HG03558 (cell line): ENCODE measurements around the gene MCL1.
"Not testable (repeated sequence)": the region's sequence is repeated elsewhere in the genome, so short reads cannot be mapped to it uniquely, and the experiment has no call there.

ENCODE experiments used
- ATAC-seq: cut with Tn5 transposase; IDR thresholded peaks from one replicate; pipeline ENCODE4 v1.9.1; 2021; ENCODE audit warnings: moderate number of reproducible peaks; ENCODE audit not compliant: unreplicated experiment; ENCODE audit errors: extremely low read depth

Gene MCL1

DNA sequence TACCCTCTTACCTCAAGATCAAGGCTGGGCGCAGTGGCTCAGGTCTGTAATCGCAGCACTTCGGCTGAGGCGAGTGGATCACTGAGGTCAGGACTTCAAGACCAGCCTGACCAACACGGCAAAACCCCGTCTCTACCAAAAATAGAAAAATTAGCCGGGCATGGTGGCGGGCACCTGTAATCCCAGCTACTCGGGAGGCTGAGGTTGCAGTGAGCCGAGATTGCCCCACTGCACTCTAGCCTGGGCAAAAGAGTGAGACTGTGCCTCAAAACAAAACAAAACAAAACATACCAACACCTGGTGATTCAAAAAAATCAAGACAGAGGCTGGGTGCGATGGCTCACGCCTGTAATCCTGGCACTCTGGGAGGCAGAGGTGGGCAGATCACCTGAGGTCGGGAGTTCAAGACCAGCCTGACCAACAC lies 5.8 kb downstream of the MCL1 start:
- ATAC-seq = not testable (repeated sequence)

- ATAC-seq = no peak
Observed at GRCh38 chr1:150572918-150573647, 6.3 kb downstream of the MCL1 start.

DNA sequence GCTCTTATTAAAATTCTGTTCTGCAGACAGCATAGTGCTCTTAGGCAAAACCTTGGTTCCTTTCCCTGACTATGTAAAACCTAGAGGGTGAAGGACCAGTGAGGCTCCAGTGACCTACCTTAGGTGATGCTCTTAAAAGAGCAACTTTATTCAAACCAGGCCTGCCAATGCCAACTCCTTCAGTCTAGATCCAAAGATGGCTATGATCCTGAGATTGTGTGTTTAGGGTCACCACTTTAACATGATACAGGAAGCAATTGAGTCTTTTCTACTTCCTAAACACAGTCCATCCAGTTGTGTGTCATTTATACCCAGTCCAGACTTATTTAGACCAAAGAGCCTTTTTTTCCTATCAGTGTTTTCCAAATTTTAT lies 10.8 kb downstream of the MCL1 start:
- no peak for ATAC-seq

GRCh38 chr1:150567717-150568593 lies 11.5 kb downstream of the MCL1 start:
- no peak for ATAC-seq

DNA sequence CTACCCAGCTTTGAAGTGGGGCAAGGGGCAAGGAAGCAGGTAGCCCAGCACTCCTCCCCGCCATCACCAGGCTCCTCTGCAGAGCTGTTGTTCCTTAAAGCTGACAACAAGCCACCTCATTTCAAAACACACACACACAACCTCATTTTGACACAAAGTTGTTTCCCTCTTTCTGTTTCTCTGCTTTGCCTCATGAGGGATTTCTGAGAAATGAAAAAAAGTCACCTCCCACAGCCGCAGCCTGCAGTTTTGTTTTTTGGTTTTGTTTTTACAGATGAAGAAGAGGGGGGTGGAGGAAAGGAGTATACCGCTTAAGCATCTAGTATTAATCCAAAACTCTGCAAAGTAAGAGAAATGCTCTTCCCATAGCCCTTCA lies 12.1 kb downstream of the MCL1 start:
- no peak for ATAC-seq

DNA sequence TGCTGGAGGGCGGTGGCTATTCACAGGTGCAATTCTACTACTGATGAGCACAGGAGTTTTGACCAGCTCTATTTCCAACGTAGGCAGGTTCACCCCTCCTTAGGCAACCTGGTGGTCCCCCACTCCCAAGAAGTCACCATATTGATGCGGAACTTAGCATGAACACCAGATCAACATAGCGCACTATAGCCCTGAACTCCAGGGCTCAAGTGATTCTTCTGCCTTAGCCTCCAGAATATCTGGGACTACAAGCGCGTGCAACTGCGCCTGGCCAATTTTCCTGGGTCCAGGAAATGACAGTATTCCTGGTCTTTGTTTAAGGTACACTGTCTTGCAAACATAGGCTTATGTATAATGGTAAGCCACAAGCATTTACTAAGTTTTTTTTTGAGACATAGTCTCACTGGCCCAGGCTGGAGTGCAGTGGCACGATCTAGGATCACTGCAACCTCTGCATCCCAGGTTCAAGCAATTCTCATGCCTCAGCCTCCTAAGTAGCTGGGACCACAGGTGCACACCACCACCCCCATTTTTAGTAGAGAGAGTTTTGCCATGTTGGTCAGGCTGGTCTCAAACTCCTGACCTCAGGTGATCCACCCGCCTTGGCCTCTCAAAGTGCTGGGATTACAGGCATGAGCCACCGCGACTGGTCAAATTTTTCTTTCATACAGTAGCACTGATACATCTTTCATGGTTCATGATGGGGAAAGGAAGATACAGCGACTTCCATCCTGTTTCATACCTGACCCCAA lies 12.6 kb downstream of the MCL1 start:
- ATAC-seq = no peak

DNA sequence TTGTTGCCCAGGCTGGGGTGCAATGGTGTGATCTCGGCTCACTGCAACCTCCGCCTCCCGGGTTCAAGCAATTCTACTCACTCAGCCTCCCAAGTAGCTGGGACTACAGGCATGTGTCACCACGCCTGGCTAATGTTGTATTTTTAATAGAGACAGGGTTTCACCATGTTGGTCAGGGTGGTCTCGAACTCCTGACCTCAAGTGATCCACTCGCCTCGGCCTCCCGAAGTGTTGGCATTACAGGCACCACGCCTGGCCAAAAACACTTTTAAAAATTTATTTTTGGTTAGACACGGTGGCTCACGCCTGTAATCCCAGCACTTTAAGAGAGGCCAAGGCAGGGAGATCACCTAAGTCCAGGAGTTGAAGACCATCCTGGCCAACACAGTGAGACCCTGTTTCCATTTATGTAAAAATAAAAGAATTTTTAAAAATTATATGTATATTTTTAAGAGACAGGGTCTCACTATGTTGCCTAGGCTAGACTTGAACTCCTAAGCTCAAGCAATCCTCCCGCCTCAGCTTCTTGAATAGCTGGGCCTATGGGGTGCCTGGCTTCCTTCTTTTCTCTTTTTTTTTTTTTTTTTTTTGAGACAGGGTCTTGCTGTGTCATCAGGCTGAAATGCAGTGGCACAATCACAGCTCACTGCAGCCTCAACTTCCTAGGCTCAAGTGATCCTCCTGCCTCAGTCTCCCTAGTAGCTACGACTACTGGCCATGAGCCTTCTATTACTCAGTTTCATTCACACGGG lies 14.0 kb downstream of the MCL1 start:
- ATAC-seq = not testable (repeated sequence)

GRCh38 chr1:150564051-150564991 lies 15.1 kb downstream of the MCL1 start:
- no peak for ATAC-seq

DNA sequence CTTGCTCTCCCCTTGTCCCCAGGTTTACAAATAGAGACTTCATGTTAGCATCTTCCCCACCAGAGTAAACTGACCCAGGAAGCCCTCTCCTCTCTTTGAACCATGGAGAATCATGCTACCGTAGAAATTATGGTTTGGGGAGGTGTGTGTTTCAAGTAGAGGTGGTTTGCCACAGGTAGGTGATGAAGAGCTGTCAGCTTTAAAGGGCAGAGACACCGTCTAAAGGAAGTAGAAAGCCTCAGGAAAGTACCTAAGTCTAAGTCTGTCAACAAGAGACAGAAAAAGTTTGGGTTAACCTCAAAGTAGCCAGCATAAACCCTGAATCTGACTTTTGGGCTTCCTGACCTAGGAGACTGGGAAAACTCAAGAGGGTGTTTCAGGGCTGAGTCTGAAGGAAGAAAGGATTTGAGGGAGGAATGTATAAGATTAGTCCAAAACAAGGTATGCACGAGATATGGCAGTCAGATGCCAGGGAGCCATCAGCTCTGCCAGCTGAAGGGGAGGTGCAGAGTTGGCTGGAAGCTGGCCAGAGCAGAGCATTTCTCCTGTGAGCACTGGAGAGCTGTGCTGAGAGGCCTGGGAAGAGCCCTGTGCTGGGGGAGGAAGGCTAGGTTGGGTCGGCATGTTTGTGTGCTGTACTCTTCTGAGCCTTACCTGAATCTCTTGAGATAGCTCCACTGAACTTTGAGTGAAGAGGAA lies 15.9 kb downstream of the MCL1 start:
- ATAC-seq = no peak

DNA sequence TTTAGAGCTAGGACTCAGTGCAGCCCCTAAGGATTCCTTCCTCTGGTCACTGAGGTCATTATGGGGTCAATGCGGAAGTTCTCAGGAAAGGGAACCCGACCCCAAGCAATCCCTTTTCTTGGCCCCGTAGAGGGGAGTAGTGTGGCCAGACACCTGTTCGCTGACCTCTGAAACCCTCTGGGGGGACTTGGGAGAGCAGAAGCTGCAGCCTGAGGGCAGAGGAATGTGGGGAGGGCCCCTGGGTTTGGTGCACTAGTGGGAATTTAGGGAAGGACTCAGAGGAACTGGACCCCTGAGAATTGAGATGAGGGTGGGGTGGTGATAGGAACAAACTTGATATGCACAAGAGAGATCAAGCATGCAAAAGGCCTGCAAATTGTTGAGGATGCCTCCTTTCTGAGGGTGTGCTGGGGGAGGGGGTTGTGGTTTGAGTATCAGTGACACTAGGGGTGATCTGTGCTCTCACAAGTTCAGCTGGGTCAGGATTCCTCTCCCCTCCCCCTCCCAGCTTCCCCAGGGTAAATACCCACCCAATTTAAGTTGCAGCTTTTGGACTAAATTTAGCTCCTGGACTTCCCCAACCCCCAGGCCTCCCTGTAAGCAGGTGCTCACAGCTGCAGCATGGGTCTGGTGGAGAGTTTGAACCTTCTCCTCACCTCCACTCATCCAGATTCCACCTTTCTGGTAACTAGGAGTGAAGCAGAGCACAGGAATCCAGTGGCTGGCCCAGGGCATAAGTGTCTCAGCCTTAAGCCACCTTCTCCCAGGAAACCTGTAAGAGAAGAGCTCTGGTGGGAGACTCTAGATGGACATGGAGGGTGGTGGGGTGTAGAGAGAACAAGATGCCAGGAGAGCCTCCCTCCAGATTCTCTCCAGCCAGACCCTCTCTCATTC lies 16.7 kb downstream of the MCL1 start:
- ATAC-seq = no peak

DNA sequence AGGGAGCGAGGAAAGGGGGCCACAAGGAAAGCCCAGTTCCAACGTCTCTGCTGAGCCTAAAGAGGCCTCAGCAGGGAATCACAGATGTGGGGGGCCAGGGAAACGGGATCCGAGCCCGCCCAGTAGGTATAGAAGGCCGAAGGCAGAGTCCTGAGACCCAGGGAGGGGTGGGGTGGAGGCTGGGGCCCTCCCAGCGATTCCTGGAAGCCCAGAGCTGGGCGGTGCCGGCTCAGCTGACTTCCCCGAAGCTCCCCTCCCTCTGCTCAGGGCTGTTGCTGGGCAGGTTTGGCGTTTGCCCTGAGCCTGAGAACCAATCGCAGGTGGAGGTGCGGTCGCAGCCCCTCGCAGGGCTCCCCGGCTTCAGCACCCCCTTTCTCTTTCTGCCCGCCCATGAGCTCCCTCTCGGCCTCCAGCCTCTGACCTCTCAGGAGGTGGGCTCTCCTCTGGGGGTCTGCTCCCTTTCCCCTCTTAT lies 17.4 kb downstream of the MCL1 start:
- ATAC-seq = no peak

DNA sequence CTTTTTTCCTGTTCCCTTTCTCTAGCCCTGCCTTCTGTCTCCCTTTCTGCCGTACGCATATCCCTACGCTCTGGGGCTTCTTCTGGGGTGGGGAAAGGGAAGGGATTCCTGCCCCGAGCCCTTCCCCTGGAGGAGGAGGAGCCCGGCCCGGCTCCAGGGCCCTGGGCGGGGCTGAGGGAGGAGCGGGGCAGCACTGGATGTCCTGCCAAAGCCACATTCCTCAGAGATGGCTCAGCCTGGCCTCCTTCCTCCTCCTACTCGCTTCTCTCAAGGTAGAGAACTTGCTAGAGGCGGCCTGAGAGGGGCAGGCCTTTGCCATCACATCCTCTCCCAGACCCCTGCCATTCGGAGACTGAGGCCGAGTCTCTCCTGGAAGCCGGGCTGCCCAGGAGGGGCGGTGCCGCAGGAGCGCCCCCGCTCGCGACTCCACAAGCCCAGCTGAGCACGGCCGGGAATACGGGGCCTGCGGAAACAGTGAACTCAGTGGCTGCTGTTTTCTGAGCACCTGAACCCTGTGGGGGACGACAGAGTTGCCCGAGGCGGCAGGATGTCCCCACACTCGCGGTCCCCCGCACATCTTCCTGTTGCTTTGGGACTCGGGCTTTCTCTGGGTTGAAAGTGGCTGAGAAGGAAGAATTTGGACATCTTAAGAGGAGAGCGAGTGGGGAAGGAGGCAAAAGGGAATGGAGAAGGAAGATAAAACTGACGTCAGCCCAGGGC lies 18.0 kb downstream of the MCL1 start:
- ATAC-seq = no peak

DNA sequence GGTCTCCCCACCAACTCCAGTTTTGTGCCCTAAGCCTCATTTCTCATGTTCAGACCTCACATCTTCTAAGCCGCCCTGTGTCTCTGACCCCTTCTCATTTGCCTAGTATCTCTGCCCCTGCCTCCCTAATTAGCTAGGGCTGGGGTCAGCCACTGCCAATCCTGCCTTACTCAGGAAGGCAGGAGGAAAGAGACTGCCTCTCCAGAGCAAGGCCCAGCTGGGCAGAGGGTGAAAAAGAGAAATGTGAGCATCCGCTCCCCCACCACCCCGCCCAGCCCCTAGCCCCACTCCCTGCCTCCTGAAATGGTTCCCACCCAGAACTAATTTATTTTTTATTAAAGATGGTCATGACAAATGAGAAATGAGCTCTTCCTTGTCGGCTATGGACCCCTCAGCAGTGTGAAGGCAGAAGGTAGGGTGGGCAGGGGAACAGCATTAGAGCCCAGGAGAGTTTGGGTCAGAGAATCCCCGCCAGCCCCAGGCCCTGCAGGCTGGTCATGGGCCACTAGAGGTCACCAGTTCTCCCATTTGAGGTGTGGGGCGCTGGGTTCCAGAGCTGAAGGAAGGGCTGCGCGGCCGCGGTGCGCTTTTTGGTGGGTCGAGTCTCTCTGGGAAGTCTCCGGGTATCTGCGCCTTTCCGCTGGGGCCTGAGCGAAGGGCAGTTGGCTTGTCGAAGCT lies 18.7 kb downstream of the MCL1 start:
- ATAC-seq = no peak

GRCh38 chr1:150560011-150560438 lies 19.4 kb downstream of the MCL1 start:
- no peak for ATAC-seq

DNA sequence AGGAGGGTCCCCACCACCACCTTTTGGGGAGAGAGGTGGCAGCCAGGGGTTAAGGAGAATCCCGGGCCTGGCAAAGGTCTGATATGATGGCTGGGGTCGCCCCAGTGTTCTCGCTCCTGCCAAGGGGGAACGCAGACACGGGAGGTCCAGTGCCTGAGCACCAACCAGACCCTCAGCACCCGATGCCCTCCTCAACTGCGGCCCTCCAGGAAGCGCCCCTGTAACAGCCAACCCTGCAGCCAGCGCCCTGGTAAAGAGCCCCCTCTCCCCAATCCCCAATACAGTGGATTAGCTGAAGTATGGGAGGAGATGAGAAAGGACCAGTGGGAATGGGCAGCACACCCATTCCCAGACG lies 19.8 kb downstream of the MCL1 start:
- ATAC-seq = no peak
